SK-N-SH (cell line): ENCODE results near the gene MAMSTR.

ENCODE experiments used
- FOXM1 ChIP-seq: IDR thresholded peaks from 2 replicates; pipeline ENCODE4 v1.4.0; 2012; ENCODE audit warnings: low read depth, mild to moderate bottlenecking
- GATA2 ChIP-seq: sonication (generic); formaldehyde crosslinking; IDR thresholded peaks from 2 replicates; pipeline ENCODE4 v1.5.0; 2020; ENCODE audit warnings: mild to moderate bottlenecking, missing genetic modification reagents
- MXI1 ChIP-seq: IDR thresholded peaks from 2 replicates; pipeline ENCODE4 v1.6.1; 2012; ENCODE audit warnings: mild to moderate bottlenecking, low read depth, low read length, improper control_type of control experiment
- RCOR1 ChIP-seq: fragments of 150-350 bp; IDR thresholded peaks from 2 replicates; pipeline ENCODE4 v1.6.1; 2017; ENCODE audit warnings: antibody characterized with exemption, low read length
- TCF12 ChIP-seq: IDR thresholded peaks from 2 replicates; pipeline ENCODE4 v1.4.0; 2012
- YY1 ChIP-seq: IDR thresholded peaks from 2 replicates; pipeline ENCODE4 v1.4.0; 2012; ENCODE audit warnings: low read depth, mild to moderate bottlenecking
- TF ChIP-seq, protein P1 (sequence below): IDR thresholded peaks from 2 replicates; pipeline ENCODE4 v1.6.1; 2012; ENCODE audit warnings: mild to moderate bottlenecking, low read depth, low read length, moderate library complexity
- TF ChIP-seq, protein P2 (sequence below): IDR thresholded peaks from 2 replicates; pipeline ENCODE4 v1.4.0; 2012; ENCODE audit warnings: low read depth, borderline replicate concordance
- TF ChIP-seq, protein P3 (sequence below): fragments of 200-600 bp; sonication (generic); IDR thresholded peaks from 2 replicates; pipeline ENCODE4 v1.6.1; 2017; ENCODE audit warnings: antibody characterized with exemption, mild to moderate bottlenecking, moderate library complexity

DNA sequence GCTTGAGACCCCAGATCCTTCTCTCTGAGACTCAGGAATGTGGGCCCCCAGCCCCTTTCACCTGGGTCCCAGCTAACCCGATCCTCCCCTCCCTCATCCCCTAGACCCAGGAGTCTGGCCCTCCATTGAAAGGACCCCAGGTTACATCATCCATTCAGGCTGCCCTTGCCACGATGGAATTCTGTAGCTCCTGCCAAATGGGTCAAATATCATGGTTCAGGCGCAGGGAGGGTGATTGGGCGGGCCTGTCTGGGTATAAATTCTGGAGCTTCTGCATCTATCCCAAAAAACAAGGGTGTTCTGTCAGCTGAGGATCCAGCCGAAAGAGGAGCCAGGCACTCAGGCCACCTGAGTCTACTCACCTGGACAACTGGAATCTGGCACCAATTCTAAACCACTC lies 36.3 kb upstream of the MAMSTR start:
- TF ChIP-seq FOXM1 = no peak
- no peak for TF ChIP-seq TCF12
- TF ChIP-seq, protein P1, sequence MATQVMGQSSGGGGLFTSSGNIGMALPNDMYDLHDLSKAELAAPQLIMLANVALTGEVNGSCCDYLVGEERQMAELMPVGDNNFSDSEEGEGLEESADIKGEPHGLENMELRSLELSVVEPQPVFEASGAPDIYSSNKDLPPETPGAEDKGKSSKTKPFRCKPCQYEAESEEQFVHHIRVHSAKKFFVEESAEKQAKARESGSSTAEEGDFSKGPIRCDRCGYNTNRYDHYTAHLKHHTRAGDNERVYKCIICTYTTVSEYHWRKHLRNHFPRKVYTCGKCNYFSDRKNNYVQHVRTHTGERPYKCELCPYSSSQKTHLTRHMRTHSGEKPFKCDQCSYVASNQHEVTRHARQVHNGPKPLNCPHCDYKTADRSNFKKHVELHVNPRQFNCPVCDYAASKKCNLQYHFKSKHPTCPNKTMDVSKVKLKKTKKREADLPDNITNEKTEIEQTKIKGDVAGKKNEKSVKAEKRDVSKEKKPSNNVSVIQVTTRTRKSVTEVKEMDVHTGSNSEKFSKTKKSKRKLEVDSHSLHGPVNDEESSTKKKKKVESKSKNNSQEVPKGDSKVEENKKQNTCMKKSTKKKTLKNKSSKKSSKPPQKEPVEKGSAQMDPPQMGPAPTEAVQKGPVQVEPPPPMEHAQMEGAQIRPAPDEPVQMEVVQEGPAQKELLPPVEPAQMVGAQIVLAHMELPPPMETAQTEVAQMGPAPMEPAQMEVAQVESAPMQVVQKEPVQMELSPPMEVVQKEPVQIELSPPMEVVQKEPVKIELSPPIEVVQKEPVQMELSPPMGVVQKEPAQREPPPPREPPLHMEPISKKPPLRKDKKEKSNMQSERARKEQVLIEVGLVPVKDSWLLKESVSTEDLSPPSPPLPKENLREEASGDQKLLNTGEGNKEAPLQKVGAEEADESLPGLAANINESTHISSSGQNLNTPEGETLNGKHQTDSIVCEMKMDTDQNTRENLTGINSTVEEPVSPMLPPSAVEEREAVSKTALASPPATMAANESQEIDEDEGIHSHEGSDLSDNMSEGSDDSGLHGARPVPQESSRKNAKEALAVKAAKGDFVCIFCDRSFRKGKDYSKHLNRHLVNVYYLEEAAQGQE = no peak
- TF ChIP-seq, protein P2, sequence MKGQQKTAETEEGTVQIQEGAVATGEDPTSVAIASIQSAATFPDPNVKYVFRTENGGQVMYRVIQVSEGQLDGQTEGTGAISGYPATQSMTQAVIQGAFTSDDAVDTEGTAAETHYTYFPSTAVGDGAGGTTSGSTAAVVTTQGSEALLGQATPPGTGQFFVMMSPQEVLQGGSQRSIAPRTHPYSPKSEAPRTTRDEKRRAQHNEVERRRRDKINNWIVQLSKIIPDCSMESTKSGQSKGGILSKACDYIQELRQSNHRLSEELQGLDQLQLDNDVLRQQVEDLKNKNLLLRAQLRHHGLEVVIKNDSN = no peak
- TF ChIP-seq GATA2 (CRISPR knock-in tag) = no peak
- TF ChIP-seq, protein P3, sequence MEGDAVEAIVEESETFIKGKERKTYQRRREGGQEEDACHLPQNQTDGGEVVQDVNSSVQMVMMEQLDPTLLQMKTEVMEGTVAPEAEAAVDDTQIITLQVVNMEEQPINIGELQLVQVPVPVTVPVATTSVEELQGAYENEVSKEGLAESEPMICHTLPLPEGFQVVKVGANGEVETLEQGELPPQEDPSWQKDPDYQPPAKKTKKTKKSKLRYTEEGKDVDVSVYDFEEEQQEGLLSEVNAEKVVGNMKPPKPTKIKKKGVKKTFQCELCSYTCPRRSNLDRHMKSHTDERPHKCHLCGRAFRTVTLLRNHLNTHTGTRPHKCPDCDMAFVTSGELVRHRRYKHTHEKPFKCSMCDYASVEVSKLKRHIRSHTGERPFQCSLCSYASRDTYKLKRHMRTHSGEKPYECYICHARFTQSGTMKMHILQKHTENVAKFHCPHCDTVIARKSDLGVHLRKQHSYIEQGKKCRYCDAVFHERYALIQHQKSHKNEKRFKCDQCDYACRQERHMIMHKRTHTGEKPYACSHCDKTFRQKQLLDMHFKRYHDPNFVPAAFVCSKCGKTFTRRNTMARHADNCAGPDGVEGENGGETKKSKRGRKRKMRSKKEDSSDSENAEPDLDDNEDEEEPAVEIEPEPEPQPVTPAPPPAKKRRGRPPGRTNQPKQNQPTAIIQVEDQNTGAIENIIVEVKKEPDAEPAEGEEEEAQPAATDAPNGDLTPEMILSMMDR = no peak
- no peak for TF ChIP-seq YY1
- no peak for TF ChIP-seq MXI1
- TF ChIP-seq RCOR1 = no peak
